22Rv1 (cell line): ENCODE results near the gene OR51B5.
"Not testable (repeated sequence)": the region's sequence is repeated elsewhere in the genome, so short reads cannot be mapped to it uniquely, and the experiment has no call there.

Source experiments
- ZFX ChIP-seq: fragments of 450-650 bp; IDR thresholded peaks from 2 replicates; pipeline ENCODE4 v1.6.1; 2017; ENCODE audit warnings: antibody characterized with exemption, borderline replicate concordance
- TF ChIP-seq, protein P1 (sequence below): fragments of 450-650 bp; IDR thresholded peaks from 2 replicates; pipeline ENCODE4 v1.5.1; 2017; ENCODE audit warnings: mild to moderate bottlenecking

GRCh38 chr11:5337253-5337652 is 6.1 kb downstream of the OR51B5 start:
- TF ChIP-seq, protein P1, sequence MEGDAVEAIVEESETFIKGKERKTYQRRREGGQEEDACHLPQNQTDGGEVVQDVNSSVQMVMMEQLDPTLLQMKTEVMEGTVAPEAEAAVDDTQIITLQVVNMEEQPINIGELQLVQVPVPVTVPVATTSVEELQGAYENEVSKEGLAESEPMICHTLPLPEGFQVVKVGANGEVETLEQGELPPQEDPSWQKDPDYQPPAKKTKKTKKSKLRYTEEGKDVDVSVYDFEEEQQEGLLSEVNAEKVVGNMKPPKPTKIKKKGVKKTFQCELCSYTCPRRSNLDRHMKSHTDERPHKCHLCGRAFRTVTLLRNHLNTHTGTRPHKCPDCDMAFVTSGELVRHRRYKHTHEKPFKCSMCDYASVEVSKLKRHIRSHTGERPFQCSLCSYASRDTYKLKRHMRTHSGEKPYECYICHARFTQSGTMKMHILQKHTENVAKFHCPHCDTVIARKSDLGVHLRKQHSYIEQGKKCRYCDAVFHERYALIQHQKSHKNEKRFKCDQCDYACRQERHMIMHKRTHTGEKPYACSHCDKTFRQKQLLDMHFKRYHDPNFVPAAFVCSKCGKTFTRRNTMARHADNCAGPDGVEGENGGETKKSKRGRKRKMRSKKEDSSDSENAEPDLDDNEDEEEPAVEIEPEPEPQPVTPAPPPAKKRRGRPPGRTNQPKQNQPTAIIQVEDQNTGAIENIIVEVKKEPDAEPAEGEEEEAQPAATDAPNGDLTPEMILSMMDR, result not testable (repeated sequence)
- TF ChIP-seq ZFX, result not testable (repeated sequence)
